ENCODE measurements around the gene PKN3. TPM values are rescaled to one million over a fixed set of nuclear protein-coding genes. Genes with fewer than 3 reads are reported as not detected.

PKN3 gene
- total RNA-seq, 1 experiment from 2014 or later, result 9.3 TPM

Other genes starting within 250 kb of the PKN3 start
- gene ODF2, start 246.5 kb upstream of the PKN3 start, total RNA-seq (2014; rRNA removed; shearing (Covaris generic); ENCODE audit: low replicate concordance), result 31.4 and 32.1 TPM in 2 replicates
- gene GLE1, start 197.8 kb upstream of the PKN3 start, total RNA-seq (2014; rRNA removed; shearing (Covaris generic); ENCODE audit: low replicate concordance), result 42.4 and 45.8 TPM in 2 replicates
- 100 and 104 TPM in 2 replicates for gene SPTAN1, start 149.9 kb upstream of the PKN3 start, total RNA-seq (2014; rRNA removed; shearing (Covaris generic); ENCODE audit: low replicate concordance)
- gene DYNC2I2, start 45.7 kb upstream of the PKN3 start, total RNA-seq (2014; rRNA removed; shearing (Covaris generic); ENCODE audit: low replicate concordance), result 188 and 218 TPM in 2 replicates
- gene SET, start 13.3 kb upstream of the PKN3 start, total RNA-seq (2014; rRNA removed; shearing (Covaris generic); ENCODE audit: low replicate concordance), result 476 and 595 TPM in 2 replicates
- gene ZDHHC12, start 21.6 kb downstream of the PKN3 start, total RNA-seq (2014; rRNA removed; shearing (Covaris generic); ENCODE audit: low replicate concordance), result 57.7 and 81.5 TPM in 2 replicates
- gene ZER1, start 69.4 kb downstream of the PKN3 start, total RNA-seq (2014; rRNA removed; shearing (Covaris generic); ENCODE audit: low replicate concordance), result 4.7 and 16.5 TPM in 2 replicates
- gene TBC1D13, start 84.8 kb downstream of the PKN3 start, total RNA-seq (2014; rRNA removed; shearing (Covaris generic); ENCODE audit: low replicate concordance), result 2.4 and 3.9 TPM in 2 replicates
- 15.5 and 28.4 TPM in 2 replicates for gene ENDOG, start 116.0 kb downstream of the PKN3 start, total RNA-seq (2014; rRNA removed; shearing (Covaris generic); ENCODE audit: low replicate concordance)
- gene SPOUT1, start 127.3 kb downstream of the PKN3 start, total RNA-seq (2014; rRNA removed; shearing (Covaris generic); ENCODE audit: low replicate concordance), result 25.0 and 31.7 TPM in 2 replicates
- gene KYAT1, start 179.4 kb downstream of the PKN3 start, total RNA-seq (2014; rRNA removed; shearing (Covaris generic); ENCODE audit: low replicate concordance), result 11.2 and 24.2 TPM in 2 replicates
- gene LRRC8A, start 179.6 kb downstream of the PKN3 start, total RNA-seq (2014; rRNA removed; shearing (Covaris generic); ENCODE audit: low replicate concordance), result 16.0 and 25.9 TPM in 2 replicates
- gene PHYHD1, start 218.5 kb downstream of the PKN3 start, total RNA-seq (2014; rRNA removed; shearing (Covaris generic); ENCODE audit: low replicate concordance), result not detected in 2 replicates
- 25.6 and 28.3 TPM in 2 replicates for gene DOLK, start 245.1 kb downstream of the PKN3 start, total RNA-seq (2014; rRNA removed; shearing (Covaris generic); ENCODE audit: low replicate concordance)
- gene NUP188, start 245.2 kb downstream of the PKN3 start, total RNA-seq (2014; rRNA removed; shearing (Covaris generic); ENCODE audit: low replicate concordance), result 19.6 and 22.3 TPM in 2 replicates

All from Caki2 (cell line).